ENCODE measurements around the gene PTPRN2.

Gene PTPRN2

GRCh38 chr7:157689269-157690057, 898.2 kb downstream of the PTPRN2 start:
- no peak for DNase-seq (ENCODE audit: low spot score)

- DNase-seq (ENCODE audit: low spot score) = no peak
Measured at GRCh38 chr7:157688533-157689268, 898.9 kb downstream of the PTPRN2 start.

GRCh38 chr7:157687845-157688532, 899.6 kb downstream of the PTPRN2 start:
- no peak for DNase-seq (ENCODE audit: low spot score)

- no peak for DNase-seq (ENCODE audit: low spot score)
Measured at GRCh38 chr7:157687158-157687557, 900.5 kb downstream of the PTPRN2 start.

GRCh38 chr7:157686285-157686894, 901.2 kb downstream of the PTPRN2 start:
- DNase-seq (ENCODE audit: low spot score) = no peak

- no peak for DNase-seq (ENCODE audit: low spot score)
Measured at GRCh38 chr7:157685430-157686284, 902.0 kb downstream of the PTPRN2 start.

- DNase-seq (ENCODE audit: low spot score) = no peak
Measured at GRCh38 chr7:157684909-157685429, 902.7 kb downstream of the PTPRN2 start.

GRCh38 chr7:157684157-157684908, 903.3 kb downstream of the PTPRN2 start:
- no peak for DNase-seq (ENCODE audit: low spot score)

- no peak for DNase-seq (ENCODE audit: low spot score)
Measured at GRCh38 chr7:157683747-157684156, 903.9 kb downstream of the PTPRN2 start.

GRCh38 chr7:157682946-157683746, 904.5 kb downstream of the PTPRN2 start:
- no peak for DNase-seq (ENCODE audit: low spot score)

GRCh38 chr7:157682064-157682945, 905.3 kb downstream of the PTPRN2 start:
- DNase-seq (ENCODE audit: low spot score) = no peak

GRCh38 chr7:157679607-157680006, 908.0 kb downstream of the PTPRN2 start:
- no peak for DNase-seq (ENCODE audit: low spot score)

GRCh38 chr7:157678501-157678900, 909.1 kb downstream of the PTPRN2 start:
- no peak for DNase-seq (ENCODE audit: low spot score)

GRCh38 chr7:157676456-157677255, 911.0 kb downstream of the PTPRN2 start:
- no peak for DNase-seq (ENCODE audit: low spot score)

GRCh38 chr7:157676001-157676400, 911.6 kb downstream of the PTPRN2 start:
- DNase-seq (ENCODE audit: low spot score) = no peak

GRCh38 chr7:157675427-157675927, 912.1 kb downstream of the PTPRN2 start:
- no peak for DNase-seq (ENCODE audit: low spot score)

GRCh38 chr7:157674715-157675426, 912.8 kb downstream of the PTPRN2 start:
- DNase-seq (ENCODE audit: low spot score) = no peak

Data from D341Med (cell line).